Left cardiac atrium (tissue), 4 donors: ENCODE data around the gene CDY2B. TPM values are rescaled to one million over a fixed set of nuclear protein-coding genes. Genes with fewer than 3 reads are reported as not detected.
A peak's percentile ranks its signal among the peaks of the same experiment; 100 is the strongest.
"Not testable (repeated sequence)": the region's sequence is repeated elsewhere in the genome, so short reads cannot be mapped to it uniquely, and the experiment has no call there.

Source experiments
- ATAC-seq, 2 donors: fragments of 200-7000 bp; cut with Tn5 transposase; one replicate each; pipeline ENCODE4 v1.9.1; 2020; ENCODE audit warnings: mild to moderate bottlenecking in 2 of 2, moderate library complexity in 2 of 2
- DNase-seq: peaks from one replicate; pipeline ENCODE4 v3.0.0-alpha.2; 2020
- intact Hi-C, 2 donors: fragments of 100-400 bp; cut with DNase I; formaldehyde crosslinking; loops; one replicate each; pipeline versions ENCODE4 v1.14.1 to v1.15.1; 2022 to 2023
- long read RNA-seq: library from polyadenylated mRNA; unstranded; transcript quantifications from one replicate; pipeline ENCODE4 v2.0.0, GENCODE V29; 2021
- total RNA-seq, 2 donors: library from RNA; stranded (reverse); fragmentation: NEBNext Ultra II Directional; extraction: Animal tissue kit (Norgen Biotek cat#: 25700); gene quantifications; one replicate each; pipeline ENCODE4 v1.2.1, GENCODE V29; 2021
- donor health status: DM: no; HTN: yes; CAD: no.
- donor health status: DM: no; HTN: yes; CAD: no; lungs with severe emphysema.
- donor health status: DM: yes; HTN: yes; CAD: no.
- donor health status: Dilated cardiomyopathy.

CDY2B gene
- not detected for total RNA-seq
- long read RNA-seq, result 0 reads

GRCh38 chrY:17880120-17880519 is at the start of gene CDY2B:
Gene CDY2B (minus strand): TSS chrY:17880220. CDS start chrY:17879892, 328 bp downstream.
- ATAC-seq, intact Hi-C loops, DNase-seq: not testable (repeated sequence)

- DNase-seq, ATAC-seq, intact Hi-C loops: not testable (repeated sequence)
Measured at GRCh38 chrY:17908009-17908408, 28.0 kb upstream of the CDY2B start.

- DNase-seq, intact Hi-C loops, ATAC-seq: not testable (repeated sequence)
Measured at GRCh38 chrY:17907351-17907750, 27.3 kb upstream of the CDY2B start.

- DNase-seq, intact Hi-C loops: not testable (repeated sequence)
- ATAC-seq, result peak in 1 of 2 donors; percentile 83
Measured at GRCh38 chrY:17881697-17882096, 1.7 kb upstream of the CDY2B start.

GRCh38 chrY:17876767-17877166 is 3.3 kb downstream of the CDY2B start:
- ATAC-seq, intact Hi-C loops, DNase-seq: not testable (repeated sequence)

- ATAC-seq, intact Hi-C loops, DNase-seq: not testable (repeated sequence)
Measured at GRCh38 chrY:17875401-17875800, 4.6 kb downstream of the CDY2B start.

- DNase-seq, intact Hi-C loops: not testable (repeated sequence)
- peak in 1 of 2 donors; percentile 96 for ATAC-seq
Measured at GRCh38 chrY:17871194-17871903, 8.7 kb downstream of the CDY2B start.

GRCh38 chrY:17870737-17871136 is 9.3 kb downstream of the CDY2B start:
- intact Hi-C loops, ATAC-seq: not testable (repeated sequence)

GRCh38 chrY:17867850-17868249 is 12.2 kb downstream of the CDY2B start:
- ATAC-seq, DNase-seq, intact Hi-C loops: not testable (repeated sequence)

More at GRCh38 chrY:17870737-17871136, 9.3 kb downstream of the CDY2B start:
- DNase-seq, result not testable (repeated sequence)

GRCh38 chrY:17860634-17861033 is 19.4 kb downstream of the CDY2B start:
- DNase-seq, ATAC-seq, intact Hi-C loops: not testable (repeated sequence)

GRCh38 chrY:17856963-17857848 is 22.8 kb downstream of the CDY2B start:
- peak in 1 of 2 donors; percentile 89 for ATAC-seq
- DNase-seq, intact Hi-C loops: not testable (repeated sequence)

GRCh38 chrY:17856508-17856907 is 23.5 kb downstream of the CDY2B start:
- DNase-seq, intact Hi-C loops: not testable (repeated sequence)
- peak in 1 of 2 donors; percentile 31 for ATAC-seq

GRCh38 chrY:17849131-17849530 is 30.9 kb downstream of the CDY2B start:
- ATAC-seq, DNase-seq, intact Hi-C loops: not testable (repeated sequence)

- DNase-seq, ATAC-seq, intact Hi-C loops: not testable (repeated sequence)
Measured at GRCh38 chrY:17832149-17832548, 47.9 kb downstream of the CDY2B start.

Other genes starting within 250 kb of the CDY2B start
- gene CDY2A, start 145.6 kb upstream of the CDY2B start, total RNA-seq, result not detected